ENCODE data around the gene CLN6. TPM values are rescaled to one million over a fixed set of nuclear protein-coding genes. Genes with fewer than 3 reads are reported as not detected.
"Not testable (repeated sequence)": the region's sequence is repeated elsewhere in the genome, so short reads cannot be mapped to it uniquely, and the experiment has no call there.

Gene CLN6
- total RNA-seq, 1 experiment from 2014 or later, result 76.7 TPM

DNA sequence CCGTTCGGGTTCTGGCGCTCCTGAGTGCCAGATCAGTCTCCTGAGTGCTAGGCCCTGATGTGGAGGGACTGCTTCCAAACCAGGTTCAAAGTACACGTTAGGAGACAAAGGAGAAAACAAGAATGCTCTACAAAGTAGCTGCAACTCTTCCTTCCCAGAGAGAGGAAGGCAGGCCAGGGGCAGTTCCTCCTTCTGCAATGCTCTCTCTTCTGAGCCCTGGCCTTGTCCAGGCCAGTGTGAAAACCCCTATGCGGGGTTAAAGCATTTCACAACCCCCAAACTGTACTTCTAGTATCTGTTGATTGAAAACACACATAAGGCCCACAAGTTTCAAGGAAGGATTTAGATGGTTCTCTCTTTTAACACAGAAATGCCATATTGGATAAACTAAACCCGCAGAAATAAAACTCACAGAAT, 14.7 kb downstream of the CLN6 start:
- DNase-seq, result peak in 1 of 2 experiments; percentile 17

GRCh38 chr15:68213991-68214837, 15.3 kb downstream of the CLN6 start:
- no peaks in the 10 kb centered on the region for H3K36me3 ChIP-seq (ENCODE audit: control insufficient read depth, insufficient read depth, low read length)
- Mint-ChIP-seq H3K4me3 (ENCODE audit: unreplicated experiment) (no peak overlapping the region), H3K27ac (ENCODE audit: unreplicated experiment) (no peak overlapping the region), H3K27me3 (ENCODE audit: insufficient read depth, unreplicated experiment) (no peaks in the 10 kb centered on the region), H3K9me3 (ENCODE audit: unreplicated experiment) (no peaks in the 10 kb centered on the region), H3K4me1 (ENCODE audit: low read depth, unreplicated experiment) (peaks cover 11% of the 10 kb centered on the region), H3K36me3 (ENCODE audit: insufficient read depth, unreplicated experiment) (peaks cover 46% of the 10 kb centered on the region)
- TF ChIP-seq, protein P1, sequence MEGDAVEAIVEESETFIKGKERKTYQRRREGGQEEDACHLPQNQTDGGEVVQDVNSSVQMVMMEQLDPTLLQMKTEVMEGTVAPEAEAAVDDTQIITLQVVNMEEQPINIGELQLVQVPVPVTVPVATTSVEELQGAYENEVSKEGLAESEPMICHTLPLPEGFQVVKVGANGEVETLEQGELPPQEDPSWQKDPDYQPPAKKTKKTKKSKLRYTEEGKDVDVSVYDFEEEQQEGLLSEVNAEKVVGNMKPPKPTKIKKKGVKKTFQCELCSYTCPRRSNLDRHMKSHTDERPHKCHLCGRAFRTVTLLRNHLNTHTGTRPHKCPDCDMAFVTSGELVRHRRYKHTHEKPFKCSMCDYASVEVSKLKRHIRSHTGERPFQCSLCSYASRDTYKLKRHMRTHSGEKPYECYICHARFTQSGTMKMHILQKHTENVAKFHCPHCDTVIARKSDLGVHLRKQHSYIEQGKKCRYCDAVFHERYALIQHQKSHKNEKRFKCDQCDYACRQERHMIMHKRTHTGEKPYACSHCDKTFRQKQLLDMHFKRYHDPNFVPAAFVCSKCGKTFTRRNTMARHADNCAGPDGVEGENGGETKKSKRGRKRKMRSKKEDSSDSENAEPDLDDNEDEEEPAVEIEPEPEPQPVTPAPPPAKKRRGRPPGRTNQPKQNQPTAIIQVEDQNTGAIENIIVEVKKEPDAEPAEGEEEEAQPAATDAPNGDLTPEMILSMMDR (IDR thresholded peaks at IDR 0.05; ENCODE audit: insufficient read depth in 1 of 2, low read depth in 1 of 2, low read length in 1 of 2, severe bottlenecking in 1 of 2, unreplicated experiment in 1 of 2), result no peak
- H3K4me1 ChIP-seq, result no peaks in the 10 kb centered on the region
- intact Hi-C loops (cut with micrococcal nuclease; ENCODE audit: unreplicated experiment), result no loop called here
- H3K27me3 ChIP-seq (replicated peaks; ENCODE audit: control insufficient read depth, insufficient read depth, low read length), result no peaks in the 10 kb centered on the region
- no peak overlapping the region for H3K4me3 ChIP-seq (ENCODE audit: low read depth, low read length)
- POLR2A ChIA-PET, result no interaction called here
- no peaks in the 10 kb centered on the region for H3K9me3 ChIP-seq
- BruUV-seq (replicated peaks), result no TSS peak
- CTCF ChIA-PET, result no interaction called here
- DNase-seq, result peak in 1 of 2 experiments; percentile 21

More for the DNA sequence above, 14.7 kb downstream of the CLN6 start:
- Mint-ChIP-seq H3K4me3 (ENCODE audit: unreplicated experiment) (no peak overlapping the region), H3K27ac (ENCODE audit: unreplicated experiment) (no peak overlapping the region), H3K9me3 (ENCODE audit: unreplicated experiment) (no peaks in the 10 kb centered on the region), H3K27me3 (ENCODE audit: insufficient read depth, unreplicated experiment) (no peaks in the 10 kb centered on the region), H3K36me3 (ENCODE audit: insufficient read depth, unreplicated experiment) (peaks cover 46% of the 10 kb centered on the region), H3K4me1 (ENCODE audit: low read depth, unreplicated experiment) (peaks cover 11% of the 10 kb centered on the region)
- TF ChIP-seq, protein P1 (IDR thresholded peaks at IDR 0.05; ENCODE audit: insufficient read depth in 1 of 2, low read depth in 1 of 2, low read length in 1 of 2, severe bottlenecking in 1 of 2, unreplicated experiment in 1 of 2), result no peak
- H3K27me3 ChIP-seq (replicated peaks; ENCODE audit: control insufficient read depth, insufficient read depth, low read length), result no peaks in the 10 kb centered on the region
- no peaks in the 10 kb centered on the region for H3K9me3 ChIP-seq
- H3K4me1 ChIP-seq, result no peaks in the 10 kb centered on the region
- ChIA-PET POLR2A (no interaction called here), CTCF (no interaction called here)
- BruUV-seq (replicated peaks), result no TSS peak
- intact Hi-C loops (cut with micrococcal nuclease; ENCODE audit: unreplicated experiment), result no loop called here
- H3K36me3 ChIP-seq (ENCODE audit: control insufficient read depth, insufficient read depth, low read length), result no peaks in the 10 kb centered on the region
- no peak overlapping the region for H3K4me3 ChIP-seq (ENCODE audit: low read depth, low read length)

DNA sequence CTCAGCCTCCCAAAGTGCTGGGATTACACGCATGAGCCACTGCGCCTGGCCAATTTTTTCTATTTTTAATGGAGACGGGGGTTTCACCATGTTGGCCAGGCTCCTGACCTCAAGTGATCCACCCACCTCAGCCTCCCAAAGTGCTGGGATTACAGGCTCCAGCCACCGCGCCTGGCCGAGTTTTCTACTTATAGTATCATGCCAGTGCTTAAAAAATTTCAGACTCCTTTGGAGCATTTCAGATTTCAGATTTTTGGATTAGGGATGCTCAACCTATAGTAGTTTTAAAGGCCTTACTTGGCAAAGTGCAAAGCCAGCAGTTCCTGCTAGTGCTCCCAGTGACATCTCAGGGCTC, 16.1 kb downstream of the CLN6 start:
- H3K27me3 ChIP-seq (replicated peaks; ENCODE audit: control insufficient read depth, insufficient read depth, low read length); POLR2A ChIA-PET; CTCF ChIA-PET; H3K27ac Mint-ChIP-seq (ENCODE audit: unreplicated experiment); H3K27me3 Mint-ChIP-seq (ENCODE audit: insufficient read depth, unreplicated experiment); H3K9me3 Mint-ChIP-seq (ENCODE audit: unreplicated experiment); H3K4me3 Mint-ChIP-seq (ENCODE audit: unreplicated experiment); H3K4me1 ChIP-seq; H3K36me3 ChIP-seq (ENCODE audit: control insufficient read depth, insufficient read depth, low read length); H3K9me3 ChIP-seq; intact Hi-C loops (cut with micrococcal nuclease; ENCODE audit: unreplicated experiment); H3K4me3 ChIP-seq (ENCODE audit: low read depth, low read length); BruUV-seq (replicated peaks): not testable (repeated sequence)
- peak in 1 of 2 experiments; percentile 16 for DNase-seq
- H3K4me1 Mint-ChIP-seq (ENCODE audit: low read depth, unreplicated experiment), result peaks cover 11% of the 10 kb centered on the region
- H3K36me3 Mint-ChIP-seq (ENCODE audit: insufficient read depth, unreplicated experiment), result peaks cover 40% of the 10 kb centered on the region
